HG02852 (cell line): ENCODE results near the gene PARVA.
"Not testable (repeated sequence)": the region's sequence is repeated elsewhere in the genome, so short reads cannot be mapped to it uniquely, and the experiment has no call there.

Source experiments
- ATAC-seq: cut with Tn5 transposase; IDR thresholded peaks from one replicate; pipeline ENCODE4 v1.9.1; 2021; ENCODE audit warnings: mild to moderate bottlenecking, moderate library complexity; ENCODE audit not compliant: unreplicated experiment

The PARVA gene

GRCh38 chr11:12496181-12497025 is 119.0 kb downstream of the PARVA start:
- no peak for ATAC-seq

GRCh38 chr11:12497431-12497830 is 120.1 kb downstream of the PARVA start:
- no peak for ATAC-seq

GRCh38 chr11:12499071-12499470 is 121.7 kb downstream of the PARVA start:
- no peak for ATAC-seq

GRCh38 chr11:12502046-12502445 is 124.7 kb downstream of the PARVA start:
- no peak for ATAC-seq

GRCh38 chr11:12503039-12503484 is 125.7 kb downstream of the PARVA start:
- no peak for ATAC-seq

- ATAC-seq: no peak
These were observed 126.5 kb downstream of the PARVA start for GRCh38 chr11:12503886-12504285.

GRCh38 chr11:12505183-12505582 is 127.8 kb downstream of the PARVA start:
- no peak for ATAC-seq

- ATAC-seq: no peak
These were observed 129.1 kb downstream of the PARVA start for GRCh38 chr11:12506404-12506921.

- ATAC-seq: no peak
These were observed 130.0 kb downstream of the PARVA start for GRCh38 chr11:12507391-12507790.

GRCh38 chr11:12508151-12508751 is 130.9 kb downstream of the PARVA start:
- no peak for ATAC-seq

GRCh38 chr11:12509371-12509770 is 132.0 kb downstream of the PARVA start:
- ATAC-seq: no peak

GRCh38 chr11:12512132-12512531 is 134.8 kb downstream of the PARVA start:
- ATAC-seq: no peak

- ATAC-seq: no peak
These were observed 135.5 kb downstream of the PARVA start for GRCh38 chr11:12512826-12513395.

GRCh38 chr11:12516387-12517105 is 139.2 kb downstream of the PARVA start:
- no peak for ATAC-seq

- no peak for ATAC-seq
These were observed 139.9 kb downstream of the PARVA start for GRCh38 chr11:12517306-12517705.

- ATAC-seq: no peak
These were observed 140.4 kb downstream of the PARVA start for GRCh38 chr11:12517741-12518140.

- ATAC-seq: no peak
These were observed 141.4 kb downstream of the PARVA start for GRCh38 chr11:12518606-12519385.

- ATAC-seq: no peak
These were observed 142.7 kb downstream of the PARVA start for GRCh38 chr11:12520054-12520453.

GRCh38 chr11:12520576-12520975 is 143.2 kb downstream of the PARVA start:
- ATAC-seq: not testable (repeated sequence)

GRCh38 chr11:12523180-12523924 is 146.0 kb downstream of the PARVA start:
- ATAC-seq: no peak
